IPS DF 4.7 (cell line): Measurements from ENCODE around the gene SLAMF7.
"Not testable (repeated sequence)": the region's sequence is repeated elsewhere in the genome, so short reads cannot be mapped to it uniquely, and the experiment has no call there.

Source experiments
- DNase-seq: peaks from one replicate; pipeline ENCODE4 v3.0.0-alpha.2; 2013; ENCODE audit warnings: low spot score; ENCODE audit errors: extremely low read depth

SLAMF7 gene

GRCh38 chr1:160720356-160721085 is 18.5 kb upstream of the SLAMF7 start:
- no peak for DNase-seq

DNA sequence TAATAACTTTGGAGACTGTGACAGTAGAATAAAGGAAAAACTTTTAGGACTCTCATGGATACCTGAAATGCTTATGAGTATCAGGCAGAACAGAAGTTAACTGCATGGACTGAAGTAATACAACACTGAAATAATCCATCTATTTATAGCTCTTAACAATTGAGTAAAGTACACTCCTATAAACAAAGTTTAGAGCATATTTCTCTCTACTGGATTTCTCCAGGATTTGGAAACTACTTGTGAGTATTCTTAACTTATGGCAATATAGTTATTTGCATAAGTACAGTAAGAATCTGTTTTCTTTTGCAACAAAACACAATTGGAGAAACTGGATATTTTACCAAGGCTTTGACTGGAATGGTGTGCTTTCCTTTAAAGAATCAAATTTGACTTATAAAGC is 17.6 kb upstream of the SLAMF7 start:
- DNase-seq = no peak

GRCh38 chr1:160722726-160723125 is 16.3 kb upstream of the SLAMF7 start:
- no peak for DNase-seq

GRCh38 chr1:160723332-160723731 is 15.7 kb upstream of the SLAMF7 start:
- no peak for DNase-seq

DNA sequence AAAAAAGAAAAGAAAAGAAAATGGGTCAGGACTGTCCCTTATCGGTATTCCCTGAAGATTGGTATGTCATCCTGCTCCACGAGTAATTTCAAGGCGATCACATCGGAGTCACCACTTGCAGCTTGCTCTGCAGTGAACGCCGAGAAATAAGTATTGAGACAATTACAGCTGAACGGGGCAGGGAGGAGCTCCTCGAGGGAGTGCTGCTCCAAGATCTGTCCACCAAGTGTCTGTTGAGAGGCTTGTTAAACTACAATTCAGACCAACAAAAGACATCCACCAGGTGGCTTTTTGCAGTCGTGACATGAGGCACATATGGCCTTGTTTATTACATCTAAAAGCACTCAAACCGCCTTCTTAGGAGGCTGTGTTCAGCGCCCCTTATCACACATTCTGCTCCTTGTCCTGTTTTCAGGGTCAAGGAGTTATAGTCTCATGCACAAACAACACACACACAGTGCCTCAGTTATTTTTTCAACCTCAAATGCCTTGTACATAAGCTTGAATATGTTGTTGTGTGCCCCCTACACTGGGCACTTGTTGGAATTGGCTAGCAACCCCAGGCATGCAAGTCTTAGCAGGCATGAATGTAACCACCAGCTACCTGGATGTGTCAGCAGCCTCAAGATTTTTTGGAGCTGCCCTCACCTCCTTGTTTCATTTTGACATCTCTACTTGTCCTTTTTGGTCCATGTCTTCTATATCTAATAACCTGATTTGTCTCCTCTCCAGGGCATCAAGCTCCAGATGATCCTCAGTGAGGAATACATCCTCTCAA is 14.4 kb upstream of the SLAMF7 start:
- no peak for DNase-seq

DNA sequence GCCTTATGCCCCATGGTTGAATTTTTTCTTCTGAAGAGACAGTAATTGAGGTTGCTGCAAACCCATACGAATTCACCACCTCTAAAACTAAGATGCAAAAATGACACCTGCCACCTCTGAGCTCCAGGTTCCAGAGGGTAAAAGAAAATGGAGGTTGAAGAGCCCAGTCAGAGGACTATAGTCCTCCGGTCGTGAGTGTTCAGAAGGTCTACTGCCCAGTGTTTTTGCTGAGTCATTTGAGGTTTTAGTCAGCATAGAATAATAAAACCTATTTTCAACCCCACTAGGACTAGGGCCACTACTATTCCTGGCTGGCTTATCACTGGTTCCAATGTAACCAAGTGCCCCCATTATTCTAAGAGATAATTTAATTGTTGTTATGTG is 12.9 kb upstream of the SLAMF7 start:
- no peak for DNase-seq

DNA sequence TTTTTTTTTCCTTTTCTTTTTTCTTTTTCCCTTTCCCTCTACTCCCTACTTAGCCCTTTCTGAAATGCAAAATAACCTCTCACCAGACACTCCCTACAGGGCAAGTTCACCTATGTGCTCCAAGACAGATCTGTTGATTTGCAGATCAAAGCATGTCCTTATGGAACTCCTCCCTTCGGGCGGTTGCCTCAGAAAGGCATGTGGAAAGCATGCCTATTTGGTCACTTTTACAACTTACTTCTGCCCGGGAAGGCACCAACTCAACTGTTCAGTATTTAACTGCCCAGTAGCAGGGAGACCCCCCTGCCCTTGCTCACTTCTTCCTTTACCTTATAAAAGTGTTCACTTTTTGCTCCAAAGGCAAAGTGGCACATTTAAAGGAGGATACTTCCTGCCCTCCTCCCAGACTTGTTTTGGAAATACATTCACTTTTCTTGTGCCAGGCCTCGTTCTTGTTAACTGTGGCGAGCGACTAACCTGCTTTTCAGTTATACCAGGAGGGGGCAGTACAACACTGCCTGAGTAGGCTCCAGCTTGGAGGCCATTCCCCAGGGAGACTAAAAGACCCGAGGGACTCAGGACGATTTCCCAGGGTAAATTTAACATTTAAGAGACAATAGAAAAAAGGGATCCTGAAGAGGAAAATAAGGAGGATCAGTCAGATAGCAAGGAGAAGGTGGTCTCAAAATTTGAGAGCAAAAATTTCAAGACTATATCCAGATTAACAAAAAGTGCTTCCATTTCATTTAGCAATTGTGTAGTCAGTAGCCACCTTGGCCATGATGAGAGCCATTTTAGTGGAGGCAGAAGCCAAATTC is 12.3 kb upstream of the SLAMF7 start:
- DNase-seq = peak; percentile 87

DNA sequence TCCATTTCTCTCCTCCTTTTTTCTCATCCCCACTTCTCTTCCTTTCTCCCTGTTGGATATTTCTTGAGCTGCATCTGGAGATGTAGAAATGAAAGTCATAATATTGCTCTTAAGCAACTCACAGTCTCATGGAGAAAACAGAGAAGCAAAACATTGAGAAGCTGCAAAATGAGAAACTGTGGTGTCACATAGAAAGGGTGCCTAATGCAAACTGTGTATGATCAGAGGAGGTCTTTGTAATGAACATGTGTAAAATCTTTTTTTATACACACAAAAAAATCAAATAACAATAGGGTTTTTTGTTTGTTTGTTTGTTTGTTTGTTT is 11.8 kb upstream of the SLAMF7 start:
- no peak for DNase-seq

- DNase-seq = not testable (repeated sequence)
These were observed 7.5 kb upstream of the SLAMF7 start for GRCh38 chr1:160731564-160731963.

DNA sequence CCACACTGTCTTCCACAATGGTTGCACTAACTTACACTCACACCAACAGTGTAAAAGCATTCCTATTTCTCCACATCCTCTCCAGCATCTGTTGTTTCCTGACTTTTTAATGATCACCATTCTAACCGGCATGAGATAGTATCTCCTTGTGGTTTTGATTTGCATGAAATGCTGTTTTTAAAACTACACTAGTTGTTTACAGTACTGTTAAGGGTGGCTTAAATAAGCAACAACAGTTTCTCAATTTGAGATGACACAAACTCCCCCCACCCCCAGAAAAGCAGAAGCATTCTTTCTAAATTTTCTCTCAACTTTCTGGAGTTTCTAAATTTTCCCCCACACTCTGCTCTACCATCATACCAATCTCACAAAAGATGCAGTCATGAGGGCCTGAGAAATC is 7.1 kb upstream of the SLAMF7 start:
- DNase-seq = no peak

GRCh38 chr1:160733898-160734297 is 5.1 kb upstream of the SLAMF7 start:
- no peak for DNase-seq

DNA sequence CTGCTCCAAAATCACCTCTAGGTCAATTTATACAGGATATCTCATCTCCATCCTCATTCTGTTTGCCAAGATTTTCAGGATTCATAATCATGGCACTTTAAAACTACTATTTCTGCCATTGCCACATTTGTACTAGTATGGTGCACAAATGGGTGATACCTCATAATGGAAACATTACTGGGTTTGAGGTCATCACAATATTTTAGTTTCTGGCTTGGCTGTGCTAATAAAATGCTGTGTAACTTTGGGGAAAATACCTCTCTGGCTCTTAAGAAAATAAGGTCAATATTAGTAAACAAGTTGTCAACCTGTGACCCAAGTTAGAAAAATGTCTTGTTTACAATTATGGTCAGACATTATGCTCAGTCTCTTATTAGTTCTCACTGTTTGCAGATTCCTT is 4.7 kb upstream of the SLAMF7 start:
- DNase-seq = no peak

DNA sequence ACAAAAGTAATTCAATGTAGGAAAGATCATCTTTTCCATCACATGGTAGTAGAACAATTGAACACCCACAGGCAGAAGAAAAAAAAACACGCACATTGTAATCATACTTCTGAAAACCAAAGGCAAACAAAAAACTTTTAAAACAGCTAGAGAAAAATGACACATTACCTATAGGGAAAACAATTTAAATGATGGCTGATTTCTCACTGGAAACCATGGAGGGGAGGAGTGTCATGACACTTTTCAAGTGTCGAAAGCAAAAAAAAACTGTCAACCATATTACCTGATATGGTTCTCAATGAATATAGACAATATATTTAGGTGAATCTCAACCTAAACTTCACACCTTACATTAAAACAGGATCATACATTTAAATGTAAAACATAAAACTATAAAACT is 776 bp upstream of the SLAMF7 start:
- DNase-seq = no peak

DNA sequence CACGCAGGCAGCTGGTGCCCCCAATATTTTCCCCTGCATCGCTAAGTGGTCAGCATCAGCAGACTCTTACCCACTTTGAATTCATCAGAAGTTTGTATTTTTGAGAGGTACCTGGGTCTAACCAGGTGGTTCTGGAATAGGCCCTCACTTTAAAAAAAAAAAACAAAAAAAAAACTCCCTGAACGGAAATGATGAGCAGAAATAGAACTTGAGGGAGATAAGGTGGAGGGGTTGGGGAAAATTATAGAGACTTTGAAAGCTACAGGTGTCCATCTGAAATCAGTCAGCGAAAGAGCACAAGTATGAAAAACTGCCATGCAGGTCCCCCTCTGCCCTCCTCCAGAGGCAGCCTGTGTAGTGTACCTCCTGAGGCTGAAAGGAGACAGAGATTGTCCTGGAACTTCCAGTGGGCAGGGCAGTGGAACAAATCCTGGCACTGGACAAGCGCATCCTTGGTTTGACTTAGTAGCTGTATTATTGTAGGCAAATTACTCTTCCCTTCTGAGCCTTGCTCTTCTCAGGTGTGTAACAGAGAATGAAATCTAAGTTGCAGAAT is 1.2 kb downstream of the SLAMF7 start:
- no peak for DNase-seq

DNA sequence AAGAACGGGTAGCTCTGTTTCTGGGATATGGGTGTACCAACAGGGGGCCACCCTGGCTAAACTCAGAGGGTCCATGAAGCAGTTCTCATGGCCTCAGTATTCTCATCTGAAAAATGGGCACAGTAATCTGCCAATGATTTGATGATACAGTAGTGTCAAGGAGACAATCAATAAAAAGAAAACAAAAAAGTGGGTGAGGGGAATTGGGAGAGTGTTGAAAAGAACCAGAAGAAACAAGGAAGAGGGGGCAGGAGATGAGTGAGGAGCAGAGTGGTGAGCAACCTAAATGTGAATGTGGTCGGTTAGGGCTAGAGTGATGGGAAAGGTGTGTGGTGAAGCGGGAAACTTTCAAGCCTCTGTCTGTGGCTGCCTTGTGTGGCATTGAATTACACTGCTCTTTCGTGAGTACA is 2.0 kb downstream of the SLAMF7 start:
- DNase-seq = no peak

DNA sequence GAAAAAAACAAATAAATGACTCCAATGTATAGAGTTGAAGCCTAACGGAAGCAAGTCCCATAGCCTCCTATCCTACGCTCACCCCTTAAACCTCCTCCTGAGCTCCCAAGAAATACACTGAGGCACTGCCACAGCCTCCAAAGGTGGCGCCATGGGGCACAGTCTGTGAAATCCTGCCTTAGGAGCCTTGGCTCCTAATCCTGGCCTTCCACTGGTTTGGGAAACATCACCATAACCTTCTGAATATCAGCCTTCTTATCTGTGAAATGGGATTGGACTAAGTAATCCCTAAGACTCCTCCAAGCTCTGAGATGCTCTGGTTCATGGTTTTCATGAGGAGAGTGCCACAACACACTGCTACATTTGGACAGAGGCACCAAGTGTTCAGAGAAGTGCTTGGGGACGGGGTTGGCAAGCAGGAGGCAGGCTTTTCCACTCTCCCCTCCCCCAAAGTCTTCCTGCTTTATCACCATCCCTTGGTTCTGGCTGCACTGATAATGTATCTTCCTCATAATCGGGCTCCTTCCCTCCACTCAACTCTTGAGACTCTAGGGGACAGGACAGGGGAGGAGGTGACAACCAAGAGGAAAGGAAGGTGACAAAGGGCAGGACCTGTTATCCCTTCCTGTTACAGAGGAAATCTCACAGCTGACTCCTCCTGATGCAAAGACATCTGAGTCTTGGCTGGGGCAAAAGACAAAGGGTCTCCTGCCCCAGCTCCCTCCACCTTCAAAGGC is 2.7 kb downstream of the SLAMF7 start:
- DNase-seq = no peak

DNA sequence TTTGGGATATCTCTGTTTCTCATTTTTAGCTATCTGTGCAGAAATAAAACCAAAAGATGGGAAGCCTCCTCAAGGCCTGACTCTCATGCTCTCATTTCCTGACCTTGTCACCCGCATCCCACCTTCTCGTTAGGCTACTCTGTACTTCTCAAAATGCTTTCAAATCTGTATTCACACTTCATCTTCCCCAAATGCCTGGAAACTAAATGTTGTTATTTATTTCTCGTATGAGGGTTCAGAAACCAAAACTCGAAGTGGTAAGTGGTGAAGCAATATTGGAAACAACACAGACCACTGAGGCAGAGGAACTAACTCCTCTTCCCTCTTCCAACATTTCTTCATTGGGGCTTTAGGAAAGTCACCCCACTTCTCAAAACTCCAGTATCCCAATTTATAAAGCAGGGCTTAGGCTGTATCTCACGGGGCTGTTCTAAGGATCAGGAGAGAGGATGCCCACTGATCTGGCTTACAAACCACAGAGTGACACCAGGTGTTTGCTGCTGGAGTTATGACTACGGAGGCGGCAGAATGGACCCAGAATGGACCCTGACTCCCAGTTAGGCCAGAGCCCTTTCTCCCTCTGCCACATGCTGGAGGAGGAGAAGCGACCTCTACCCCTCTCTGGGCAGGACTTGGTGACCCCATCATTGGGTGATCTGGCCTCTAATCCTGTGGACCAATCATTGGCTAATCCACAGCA is 3.5 kb downstream of the SLAMF7 start:
- no peak for DNase-seq

DNA sequence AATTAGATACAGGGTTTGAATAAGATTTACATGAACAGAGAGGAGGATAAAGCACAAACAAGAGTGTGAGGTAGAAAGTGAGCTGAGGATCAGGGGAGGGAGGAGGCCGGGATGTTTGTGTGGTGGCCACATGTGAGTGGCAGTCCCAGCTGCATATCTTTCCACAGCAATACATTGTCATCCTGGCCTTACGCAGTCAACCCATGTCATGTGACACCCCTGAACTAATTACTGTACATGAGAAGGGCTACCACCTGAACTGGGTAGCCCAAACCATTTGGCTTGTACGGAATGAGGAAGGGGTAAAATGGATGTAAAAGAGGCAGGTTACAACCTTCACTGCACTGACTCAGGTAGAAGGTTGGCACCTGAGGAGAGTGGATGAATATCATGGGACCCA is 4.2 kb downstream of the SLAMF7 start:
- DNase-seq = no peak

DNA sequence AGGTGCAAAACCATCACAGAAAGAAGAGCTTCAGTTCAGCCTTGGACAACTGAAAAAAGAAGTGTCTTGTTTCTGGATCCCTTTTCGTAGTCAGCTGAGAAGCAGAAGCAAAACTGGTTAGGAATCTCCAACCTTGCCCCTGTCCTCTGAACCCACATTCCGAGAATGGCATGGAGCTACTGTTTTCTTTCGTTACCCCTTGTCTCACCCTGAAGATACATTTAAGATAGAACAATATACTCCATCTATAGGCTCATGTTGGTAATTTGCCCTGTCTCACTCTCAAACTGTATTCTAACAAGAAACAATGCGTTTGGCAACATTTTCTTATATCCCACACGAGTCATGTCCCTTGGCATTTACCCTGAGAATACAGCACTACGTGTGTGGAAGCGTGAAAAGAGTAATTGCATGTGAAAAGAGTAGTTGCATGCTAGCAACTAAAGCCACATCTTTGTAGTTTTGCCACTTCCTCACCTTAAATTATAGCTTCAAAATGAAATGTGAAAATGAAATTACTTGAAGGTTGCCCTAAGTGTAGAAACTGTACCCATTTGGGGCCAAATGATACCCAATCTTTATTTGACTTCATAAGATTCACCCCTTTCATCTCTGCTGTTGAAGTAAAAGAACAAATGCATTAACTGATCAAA is 5.3 kb downstream of the SLAMF7 start:
- DNase-seq = no peak

- DNase-seq = no peak
These were observed 5.9 kb downstream of the SLAMF7 start for GRCh38 chr1:160744852-160745520.
